ENCODE data around the gene RGS11. TPM values are rescaled to one million over a fixed set of nuclear protein-coding genes. Genes with fewer than 3 reads are reported as not detected.
A peak's percentile ranks its signal among the peaks of the same experiment; 100 is the strongest.

The RGS11 gene
- 0.64 and 0.86 TPM in 2 replicates for total RNA-seq

DNA sequence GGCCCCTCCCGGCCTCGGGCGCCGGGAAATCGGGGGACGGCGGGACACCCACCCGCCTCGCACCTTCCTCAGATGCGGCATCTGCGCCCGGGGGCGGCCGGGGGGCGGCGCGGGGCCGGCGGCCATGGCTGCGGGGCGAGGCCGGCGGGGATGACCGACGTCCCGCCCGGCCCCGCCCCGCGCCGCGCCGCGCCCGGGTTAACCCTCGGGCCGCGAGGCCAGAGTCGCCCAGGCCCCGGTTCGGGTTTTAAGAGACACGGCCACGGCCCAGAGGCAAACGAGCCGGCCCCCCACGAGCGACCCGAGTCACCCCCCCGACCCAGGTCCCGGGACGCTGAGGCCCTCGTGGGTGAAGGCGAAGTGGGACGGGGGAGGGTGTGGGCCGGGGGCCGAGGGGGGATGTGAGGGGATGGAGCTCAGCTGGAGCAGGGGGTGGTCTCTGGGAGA lies at the start of gene RGS11:
RGS11 (minus strand) TSS at position 159 of the 447 bp plus-strand sequence; CDS start at position 126, 33 bp downstream.
- DNase-seq (ENCODE audit: low read depth) = no peak

GRCh38 chr16:324451-325334 lies 48.9 kb upstream of the RGS11 start:
- no peak for TF ChIP-seq CTCF (IDR thresholded peaks at IDR 0.05; ENCODE audit: insufficient read depth, low read depth, low read length)
- no peak overlapping the region for H3K4me3 ChIP-seq (ENCODE audit: low read depth, low read length)
- no peak for DNase-seq (ENCODE audit: low read depth)

More for the DNA sequence above, at the start of gene RGS11:
- peak within 1 kb of the TSS; percentile 54 for H3K4me3 ChIP-seq (ENCODE audit: low read depth, low read length)
- no peak for TF ChIP-seq CTCF (IDR thresholded peaks at IDR 0.05; ENCODE audit: insufficient read depth, low read depth, low read length)

GRCh38 chr16:324201-324450 lies 48.4 kb upstream of the RGS11 start:
- no peak for TF ChIP-seq CTCF (IDR thresholded peaks at IDR 0.05; ENCODE audit: insufficient read depth, low read depth, low read length)
- no peak overlapping the region for H3K4me3 ChIP-seq (ENCODE audit: low read depth, low read length)
- no peak for DNase-seq (ENCODE audit: low read depth)

GRCh38 chr16:322476-323143 lies 46.9 kb upstream of the RGS11 start:
- H3K4me3 ChIP-seq (ENCODE audit: low read depth, low read length) = no peak overlapping the region
- DNase-seq (ENCODE audit: low read depth) = no peak
- no peak for TF ChIP-seq CTCF (IDR thresholded peaks at IDR 0.05; ENCODE audit: insufficient read depth, low read depth, low read length)

DNA sequence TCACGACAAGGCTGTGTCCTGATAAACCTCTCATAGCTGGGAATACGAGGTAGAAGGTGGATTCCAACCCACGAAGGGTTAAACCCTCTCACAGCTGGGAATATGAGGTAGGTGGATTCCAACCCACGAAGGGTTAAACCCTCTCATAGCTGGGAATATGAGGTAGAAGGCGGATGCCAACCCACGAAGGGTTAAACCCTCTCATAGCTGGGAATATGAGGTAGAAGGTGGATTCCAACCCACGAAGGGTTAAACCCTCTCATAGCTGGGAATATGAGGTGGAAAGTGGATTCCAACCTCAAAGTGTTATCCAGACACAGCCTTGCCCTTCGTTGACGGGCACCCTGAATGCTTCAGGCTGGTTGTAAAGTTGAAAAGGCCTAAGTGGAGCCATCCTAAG lies 45.8 kb upstream of the RGS11 start:
- no peak for TF ChIP-seq CTCF (IDR thresholded peaks at IDR 0.05; ENCODE audit: insufficient read depth, low read depth, low read length)
- DNase-seq (ENCODE audit: low read depth) = no peak
- no peak overlapping the region for H3K4me3 ChIP-seq (ENCODE audit: low read depth, low read length)

- H3K4me3 ChIP-seq (ENCODE audit: low read depth, low read length) = no peak overlapping the region
- TF ChIP-seq CTCF (IDR thresholded peaks at IDR 0.05; ENCODE audit: insufficient read depth, low read depth, low read length) = no peak
- no peak for DNase-seq (ENCODE audit: low read depth)
Observed at GRCh38 chr16:320206-320605, 44.5 kb upstream of the RGS11 start.

Data from fibroblast of villous mesenchyme (primary cell).